Activated naive CD8-positive, alpha-beta T cell (primary cell): ENCODE measurements around the gene ELFN2.

Source experiments
- H3K27ac Mint-ChIP-seq: one replicate; pipeline ENCODE4 v1.8.0; 2021; ENCODE audit warnings: mixed read lengths
- H3K27me3 Mint-ChIP-seq: one replicate; pipeline ENCODE4 v1.8.0; 2021; ENCODE audit warnings: mixed read lengths
- H3K36me3 Mint-ChIP-seq: one replicate; pipeline ENCODE4 v1.8.0; 2021; ENCODE audit warnings: mixed read lengths
- H3K4me1 Mint-ChIP-seq: one replicate; pipeline ENCODE4 v1.8.0; 2021; ENCODE audit warnings: low read depth, mixed read lengths
- H3K4me3 Mint-ChIP-seq: one replicate; pipeline ENCODE4 v1.8.0; 2021; ENCODE audit warnings: mild to moderate bottlenecking, mixed read lengths
- H3K9me3 Mint-ChIP-seq: one replicate; pipeline ENCODE4 v1.8.0; 2021; ENCODE audit warnings: low read depth, mixed read lengths

ELFN2 gene

GRCh38 chr22:37442135-37442534 lies 14.9 kb upstream of the ELFN2 start:
- peaks cover 1% of the 10 kb centered on the region for H3K4me1 Mint-ChIP-seq
- no peak overlapping the region for H3K27ac Mint-ChIP-seq
- no peak overlapping the region for H3K4me3 Mint-ChIP-seq
- H3K27me3 Mint-ChIP-seq = peaks cover 1% of the 10 kb centered on the region
- H3K36me3 Mint-ChIP-seq = peaks cover 4% of the 10 kb centered on the region
- peaks cover 3% of the 10 kb centered on the region for H3K9me3 Mint-ChIP-seq

GRCh38 chr22:37440875-37441274 lies 13.6 kb upstream of the ELFN2 start:
- H3K4me1 Mint-ChIP-seq = peaks cover 1% of the 10 kb centered on the region
- H3K27ac Mint-ChIP-seq = no peak overlapping the region
- no peak overlapping the region for H3K4me3 Mint-ChIP-seq
- peaks cover 3% of the 10 kb centered on the region for H3K9me3 Mint-ChIP-seq
- peaks cover 4% of the 10 kb centered on the region for H3K36me3 Mint-ChIP-seq
- peaks cover 1% of the 10 kb centered on the region for H3K27me3 Mint-ChIP-seq

- Mint-ChIP-seq H3K27me3 (peaks cover 1% of the 10 kb centered on the region), H3K4me1 (peaks cover 1% of the 10 kb centered on the region), H3K27ac (no peak overlapping the region), H3K9me3 (peaks cover 3% of the 10 kb centered on the region), H3K36me3 (peaks cover 4% of the 10 kb centered on the region), H3K4me3 (no peak overlapping the region)
Measured at GRCh38 chr22:37439347-37439746, 12.1 kb upstream of the ELFN2 start.

DNA sequence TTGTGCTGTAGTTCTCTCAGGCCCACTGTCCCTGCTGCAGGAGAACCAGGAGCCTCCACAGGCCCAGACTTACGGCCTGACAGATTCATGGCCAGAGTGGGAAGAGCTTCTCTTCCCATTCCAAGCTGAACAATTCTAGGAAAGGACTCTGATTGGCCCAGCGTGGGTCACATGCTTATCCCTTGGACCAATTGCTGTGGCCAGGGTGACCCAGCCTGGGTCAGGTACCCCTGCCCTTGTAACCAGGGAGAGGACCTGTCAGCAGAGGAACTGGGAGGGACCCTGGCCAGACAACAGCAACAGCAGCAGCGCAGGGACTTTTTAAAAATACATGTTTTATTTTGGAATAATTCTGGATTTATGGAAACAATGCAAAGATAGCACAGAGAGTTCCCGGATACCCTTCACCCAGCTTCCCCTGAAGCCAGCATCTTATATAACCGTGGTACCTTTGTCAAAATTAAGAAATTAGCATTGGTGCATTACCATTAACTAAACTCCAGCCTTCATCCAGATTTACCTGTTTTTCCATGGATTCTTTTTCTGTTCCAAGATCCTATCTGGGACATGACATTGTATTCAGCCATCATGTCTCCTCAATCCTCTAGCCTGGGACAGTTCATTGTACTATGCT lies 8.8 kb upstream of the ELFN2 start:
- Mint-ChIP-seq H3K9me3 (peaks cover 4% of the 10 kb centered on the region), H3K4me1 (peaks cover 11% of the 10 kb centered on the region), H3K27ac (no peak overlapping the region), H3K27me3 (peaks cover 3% of the 10 kb centered on the region), H3K36me3 (peaks cover 7% of the 10 kb centered on the region), H3K4me3 (no peak overlapping the region)

DNA sequence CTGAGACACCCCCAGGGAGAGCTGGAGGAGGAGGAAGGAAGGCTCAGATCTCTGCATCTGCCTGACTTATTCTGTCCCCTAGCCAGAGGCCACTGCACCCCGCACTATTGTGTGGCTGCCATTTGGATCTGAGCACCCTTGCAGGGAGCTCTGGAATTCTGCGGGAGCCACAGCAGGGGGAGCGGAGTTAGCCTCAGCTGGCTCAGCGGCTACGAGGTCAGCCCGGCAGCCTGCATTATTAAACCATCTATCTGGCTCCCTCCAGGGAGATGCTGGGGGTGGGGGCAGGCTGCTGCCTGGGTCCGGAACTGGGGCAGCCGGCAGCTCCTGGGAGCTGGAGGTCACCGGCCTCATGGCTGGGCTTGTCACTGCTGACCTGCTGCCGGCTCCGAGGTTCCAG lies 6.5 kb upstream of the ELFN2 start:
- Mint-ChIP-seq H3K9me3 (peaks cover 4% of the 10 kb centered on the region), H3K4me1 (peaks cover 17% of the 10 kb centered on the region), H3K4me3 (no peak overlapping the region), H3K27me3 (peaks cover 17% of the 10 kb centered on the region), H3K27ac (no peak overlapping the region), H3K36me3 (peaks cover 3% of the 10 kb centered on the region)

- H3K27me3 Mint-ChIP-seq = peaks cover 20% of the 10 kb centered on the region
- peaks cover 20% of the 10 kb centered on the region for H3K4me1 Mint-ChIP-seq
- peaks cover 3% of the 10 kb centered on the region for H3K36me3 Mint-ChIP-seq
- no peak overlapping the region for H3K4me3 Mint-ChIP-seq
- H3K9me3 Mint-ChIP-seq = peaks cover 4% of the 10 kb centered on the region
- H3K27ac Mint-ChIP-seq = no peak overlapping the region
Measured at GRCh38 chr22:37432708-37433054, 5.4 kb upstream of the ELFN2 start.

DNA sequence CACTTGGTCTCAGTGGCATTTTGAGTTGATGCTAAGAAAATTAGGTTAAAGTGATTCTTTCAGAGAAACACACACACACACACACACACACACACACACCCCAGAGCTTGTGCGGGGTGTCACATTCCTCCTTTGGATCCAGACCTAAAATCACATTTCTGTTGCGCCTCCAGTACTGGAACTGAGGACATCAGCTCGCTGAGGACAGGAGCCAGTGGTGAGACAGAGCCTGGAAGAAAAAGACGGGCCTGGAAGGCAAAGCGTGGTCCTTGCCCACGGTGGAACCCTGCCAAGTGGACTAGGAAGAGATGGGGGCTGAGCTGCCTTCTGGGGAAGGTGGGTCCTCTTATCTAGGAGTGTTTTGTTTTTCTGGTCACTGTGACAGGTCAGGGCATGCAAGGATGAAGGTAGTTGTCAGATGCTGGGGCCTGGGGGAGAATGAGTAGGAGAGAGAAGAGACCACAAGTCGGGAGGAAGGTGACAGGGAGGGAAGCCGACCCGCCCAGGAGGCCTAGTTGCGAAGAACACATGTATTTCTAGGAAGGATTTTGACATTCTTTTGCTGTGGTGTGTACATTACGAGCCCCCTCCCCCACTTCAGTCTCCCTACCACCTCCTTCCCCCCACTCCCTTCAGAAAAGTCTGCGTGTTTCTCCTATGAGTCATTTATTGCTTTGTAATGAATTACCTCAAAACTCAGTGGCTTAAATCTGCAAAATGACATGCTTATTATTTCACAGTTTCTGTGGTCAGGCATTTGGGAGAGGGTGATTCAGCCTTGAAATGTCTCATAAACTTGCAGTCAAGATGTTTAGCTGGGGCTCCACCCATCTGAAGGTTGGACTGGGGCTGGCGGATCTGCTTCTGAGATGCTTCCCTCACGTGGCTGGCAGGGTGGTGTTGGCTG lies 4.8 kb upstream of the ELFN2 start:
- peaks cover 21% of the 10 kb centered on the region for H3K4me1 Mint-ChIP-seq
- no peak overlapping the region for H3K27ac Mint-ChIP-seq
- H3K4me3 Mint-ChIP-seq = no peak overlapping the region
- peaks cover 20% of the 10 kb centered on the region for H3K27me3 Mint-ChIP-seq
- H3K36me3 Mint-ChIP-seq = peaks cover 3% of the 10 kb centered on the region
- H3K9me3 Mint-ChIP-seq = peaks cover 4% of the 10 kb centered on the region

DNA sequence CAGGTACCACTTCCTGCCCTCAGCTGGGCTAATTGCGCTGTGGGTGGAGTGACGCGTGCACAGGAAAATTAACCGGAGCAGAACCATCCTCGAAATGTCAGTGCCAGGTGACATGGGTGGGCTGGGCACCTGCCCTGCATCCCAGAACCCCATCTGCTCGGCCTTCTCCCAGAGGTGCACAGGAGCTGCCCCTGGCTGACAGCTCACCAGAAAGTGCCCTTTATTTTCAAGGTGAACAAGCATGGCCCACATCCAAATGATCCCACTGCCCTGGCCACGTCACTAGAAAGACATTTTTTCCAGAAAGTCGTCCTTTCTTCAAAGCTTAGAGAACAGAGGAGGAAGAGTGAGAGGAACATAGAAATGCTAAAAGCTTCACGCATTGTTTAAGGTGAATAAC lies 4.1 kb upstream of the ELFN2 start:
- H3K4me3 Mint-ChIP-seq = no peak overlapping the region
- peaks cover 24% of the 10 kb centered on the region for H3K4me1 Mint-ChIP-seq
- peaks cover 20% of the 10 kb centered on the region for H3K27me3 Mint-ChIP-seq
- H3K36me3 Mint-ChIP-seq = peaks cover 3% of the 10 kb centered on the region
- peaks cover 4% of the 10 kb centered on the region for H3K9me3 Mint-ChIP-seq
- no peak overlapping the region for H3K27ac Mint-ChIP-seq

GRCh38 chr22:37430941-37431340 lies 3.7 kb upstream of the ELFN2 start:
- H3K27ac Mint-ChIP-seq = no peak overlapping the region
- H3K4me1 Mint-ChIP-seq = peaks cover 26% of the 10 kb centered on the region
- peaks cover 23% of the 10 kb centered on the region for H3K27me3 Mint-ChIP-seq
- peaks cover 4% of the 10 kb centered on the region for H3K9me3 Mint-ChIP-seq
- H3K4me3 Mint-ChIP-seq = no peak overlapping the region
- peaks cover 3% of the 10 kb centered on the region for H3K36me3 Mint-ChIP-seq

DNA sequence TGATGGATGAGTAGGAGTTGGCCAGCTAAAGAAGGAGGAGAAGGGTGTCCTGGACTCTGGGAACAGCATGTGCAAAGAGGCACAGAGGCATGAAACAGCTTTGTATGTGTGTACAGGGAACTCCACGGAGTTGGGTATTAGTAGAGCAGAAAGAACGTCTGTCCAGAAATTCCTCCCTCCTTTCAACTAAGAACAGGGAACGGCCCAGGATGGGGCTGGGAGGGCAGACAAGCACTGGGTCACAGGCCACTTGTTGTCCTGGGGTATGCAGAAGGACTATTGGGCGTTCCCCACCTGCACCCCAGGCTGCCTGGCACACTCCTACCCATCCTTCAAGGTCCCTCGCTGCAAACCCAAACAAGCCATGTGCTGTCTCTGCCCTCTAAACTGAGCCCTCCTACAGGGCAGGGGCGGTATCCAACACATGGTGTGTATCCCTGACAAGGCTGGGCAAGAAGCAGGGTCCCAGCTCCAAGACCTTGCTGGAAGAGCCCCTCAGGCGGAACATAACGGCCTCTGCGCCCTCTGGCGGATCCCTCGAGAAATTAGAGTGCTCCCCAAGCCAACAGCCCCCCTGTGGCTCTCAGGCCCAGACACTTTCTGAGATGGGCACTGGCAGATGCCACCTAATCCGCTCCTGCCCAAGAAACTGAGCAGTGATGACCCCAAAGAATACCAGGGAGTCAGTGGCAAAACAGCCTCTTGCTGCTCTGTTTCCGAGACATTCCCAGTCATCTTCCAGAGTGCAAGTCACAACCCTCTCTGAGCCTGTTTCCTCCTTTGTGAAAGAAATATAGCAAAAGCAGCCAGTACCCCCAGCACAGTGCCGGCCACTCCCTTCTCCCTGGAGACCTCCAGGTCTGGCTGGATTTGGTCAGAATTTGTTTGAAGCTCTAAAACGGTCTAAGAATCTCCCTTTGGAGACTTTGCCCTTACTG lies 1.6 kb upstream of the ELFN2 start:
- H3K36me3 Mint-ChIP-seq = peaks cover 3% of the 10 kb centered on the region
- peaks cover 26% of the 10 kb centered on the region for H3K4me1 Mint-ChIP-seq
- no peak overlapping the region for H3K27ac Mint-ChIP-seq

GRCh38 chr22:37427711-37428635 lies 694 bp upstream of the ELFN2 start:
- Mint-ChIP-seq H3K4me1 (peaks cover 26% of the 10 kb centered on the region), H3K4me3 (peak overlapping the region; percentile 65), H3K9me3 (peaks cover 4% of the 10 kb centered on the region), H3K27me3 (peaks cover 24% of the 10 kb centered on the region), H3K36me3 (peaks cover 3% of the 10 kb centered on the region), H3K27ac (no peak overlapping the region)

More for the DNA sequence above, 1.6 kb upstream of the ELFN2 start:
- H3K4me3 Mint-ChIP-seq = peak overlapping the region; percentile 48
- H3K27me3 Mint-ChIP-seq = peaks cover 24% of the 10 kb centered on the region
- peaks cover 4% of the 10 kb centered on the region for H3K9me3 Mint-ChIP-seq

DNA sequence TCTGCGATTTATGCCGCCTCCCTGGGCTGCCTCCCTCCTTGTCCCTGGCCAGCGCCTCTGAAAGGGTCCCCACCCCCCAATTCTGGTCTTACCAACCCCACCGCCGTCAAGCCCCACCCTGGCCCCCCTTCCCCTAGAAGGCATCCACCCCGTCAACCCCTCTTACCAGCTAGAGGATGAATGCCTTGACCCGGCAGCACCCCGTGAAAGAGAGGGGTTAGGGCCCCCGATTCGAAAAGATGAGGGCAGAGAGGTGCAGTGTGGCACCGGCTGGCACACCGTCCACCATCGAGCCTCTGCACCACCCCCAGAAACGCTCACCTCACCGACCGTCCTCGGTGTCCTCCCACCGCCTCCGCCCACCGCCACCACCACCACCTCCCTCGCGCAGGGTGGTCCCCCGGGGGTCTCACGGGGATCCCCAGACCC lies 559 bp downstream of the ELFN2 start:
- Mint-ChIP-seq H3K27ac (no peak overlapping the region), H3K4me1 (peaks cover 16% of the 10 kb centered on the region), H3K4me3 (peak overlapping the region; percentile 72), H3K36me3 (no peaks in the 10 kb centered on the region), H3K9me3 (no peaks in the 10 kb centered on the region), H3K27me3 (peaks cover 24% of the 10 kb centered on the region)

- Mint-ChIP-seq H3K9me3 (no peaks in the 10 kb centered on the region), H3K4me1 (peaks cover 15% of the 10 kb centered on the region), H3K27ac (no peak overlapping the region), H3K27me3 (peaks cover 22% of the 10 kb centered on the region), H3K4me3 (peak overlapping the region; percentile 72), H3K36me3 (no peaks in the 10 kb centered on the region)
Measured at GRCh38 chr22:37425800-37426705, 1.2 kb downstream of the ELFN2 start.
